Heart left ventricle (tissue), 16 donors: ENCODE results near the gene ZNF474. TPM values are rescaled to one million over a fixed set of nuclear protein-coding genes. Genes with fewer than 3 reads are reported as not detected.

ENCODE experiments used
- ATAC-seq, 4 donors: fragments of 200-7000 bp; cut with Tn5 transposase; one replicate each; pipeline ENCODE4 v1.9.1; 2020 to 2022; ENCODE audit warnings: moderate library complexity in 4 of 4, mild to moderate bottlenecking in 3 of 4, moderate number of reproducible peaks in 1 of 4
- DNase-seq, 5 donors: peaks; one replicate each; pipeline ENCODE4 v3.0.0-alpha.2; 2020
- H3K27ac ChIP-seq, 12 donors: fragments of 200-600 bp; sonication (generic) in 4 of 12; one replicate each; pipeline versions ENCODE4 v1.5.0 to v1.8.0; 2016 to 2022; ENCODE audit warnings: mild to moderate bottlenecking in 2 of 12
- H3K27me3 ChIP-seq, 9 donors: fragments of 200-600 bp; sonication (generic) in 2 of 9; one replicate each; pipeline versions ENCODE4 v1.5.1 to v1.8.0; 2016 to 2022; ENCODE audit warnings: mild to moderate bottlenecking in 3 of 9
- H3K36me3 ChIP-seq, 9 donors: fragments of 200-600 bp; sonication (generic) in 2 of 9; one replicate each; pipeline versions ENCODE4 v1.5.0 to v1.8.0; 2018 to 2022; ENCODE audit warnings: mild to moderate bottlenecking in 2 of 9
- H3K4me1 ChIP-seq, 12 donors: fragments of 200-600 bp; sonication (generic) in 4 of 12; one replicate each; pipeline versions ENCODE4 v1.5.0 to v1.8.0; 2016 to 2022; ENCODE audit warnings: mild to moderate bottlenecking in 3 of 12
- H3K4me3 ChIP-seq, 12 donors: fragments of 200-600 bp; sonication (generic) in 4 of 12; one replicate each; pipeline versions ENCODE4 v1.5.0 to v1.8.0; 2017 to 2022; ENCODE audit warnings: mild to moderate bottlenecking in 9 of 12, moderate library complexity in 4 of 12
- H3K9me3 ChIP-seq, 12 donors: fragments of 200-600 bp; sonication (generic) in 4 of 12; one replicate each; pipeline versions ENCODE4 v1.5.0 to v1.8.0; 2016 to 2022; ENCODE audit warnings: mild to moderate bottlenecking in 1 of 12
- CTCF ChIP-seq, 12 donors: fragments of 200-600 bp; sonication (generic) in 4 of 12; IDR thresholded peaks; one replicate each; pipeline versions ENCODE4 v1.5.0 to v1.8.0; 2018 to 2022; ENCODE audit warnings: antibody characterized with exemption in 12 of 12, mild to moderate bottlenecking in 5 of 12
- POLR2A ChIP-seq, 2 donors: fragments of 450-650 bp; IDR thresholded peaks; one replicate each; pipeline ENCODE4 v1.6.1; 2017; ENCODE audit warnings: antibody characterized with exemption in 2 of 2, mild to moderate bottlenecking in 2 of 2, moderate library complexity in 2 of 2
- WGBS, 4 donors: extraction: QIAGEN DNeasy Blood & Tissue Kit in 2 of 4; methylation state at CpG; one replicate each; pipeline versions ENCODE4 v1.1.5 to v1.1.7; 2013 to 2018; 5-methylcytosine and 5-hydroxymethylcytosine counted together
- intact Hi-C, 10 donors: fragments of 100-400 bp; cut with DNase I; formaldehyde crosslinking; loops; one replicate each; pipeline versions ENCODE4 v1.11.1 to v1.14.2; 2022
- polyA plus RNA-seq, 2 donors: library from polyadenylated mRNA; stranded (reverse); fragments of 200-250 nt; gene quantifications; one replicate each; pipeline ENCODE4 v1.2.3, GENCODE V29; 2013
- total RNA-seq, 9 donors: library from RNA; depleted of rRNA in 2 of 9; stranded (reverse); fragments of >200 nt in 2 of 9; fragmentation: NEBNext Ultra II Directional in 3 of 9; extraction: Animal tissue kit (Norgen Biotek cat#: 25700) in 3 of 9; gene quantifications; one replicate each; pipeline versions ENCODE4 v1.1.0 to v1.2.4, GENCODE V29; 2016 to 2023
- donor health status: ischemic (EF 13 %, LVEDD 7.1; RV severe dilation, severe dysfunction).
- donor health status: healthy with polysubstance abuse.
- donor health status: DM: no; HTN: yes; CAD: no.
- donor health status: DM: no; HTN: no; CAD: no.
- donor health status: ischemic (EF 25% LVEDD 6.9; RV normal size, moderate dysfunction).
- donor health status: ischemic (EF 25% LVEDD 5.7; RV mildly dilated, moderate dysfunction).
- donor health status: healthy.
- donor health status: DM: yes; HTN: yes; CAD: no.
- donor health status: ischemic (EF 35%, LVEDD 5.7; RV mildly dilated, moderate dysfunction).
- donor health status: nonischemic (EF 11% LVEDD 7.7; RV severe dilation, severe dysfunction).
- donor health status: DM: yes; HTN: yes; CAD: no.
- donor health status: PGD.
- donor health status: ischemic (EF 29% LVEDD 5.4; RV normal size, mild dysfunction).
- donor health status: nonischemic (EF 23%, LVEDD 6.1; RV moderate dilation, normal function).

Gene ZNF474
- total and polyA plus RNA-seq, 11 donors: 0.03 to 0.25 (median 0.16) TPM; not detected in 6

- Histone ChIP-seq H3K27me3 (no peaks in the 10 kb centered on the region), H3K9me3 (no peaks in the 10 kb centered on the region), H3K36me3 (no peaks in the 10 kb centered on the region), H3K4me1 (peaks cover 0 to 40% (median 21%) of the 10 kb centered on the region in 12 donors), H3K27ac (peak overlapping the region in 11 of 12 donors; percentile 35 to 72 (median 54)), H3K4me3 (no peak overlapping the region)
- TF ChIP-seq POLR2A (IDR thresholded peaks at IDR 0.05) (no peak), CTCF (IDR thresholded peaks at IDR 0.05) (no peak)
- 44 to 64% (median 52%) methylated on average over 7 of the region's 7 CpGs for WGBS, 4 donors
- intact Hi-C loops: loop anchor here in 2 of 10 donors (10.0 kb wide), 1 partner anchor 218 kb away; the partner anchor contains the start of gene SRFBP1 (in 2 of the 2)
- peak; percentile 76 to 91 (median 88) for ATAC-seq
- peak; percentile 73 to 85 (median 81) for DNase-seq
These were observed 53.9 kb downstream of the ZNF474 start for GRCh38 chr5:122183098-122183787.

DNA sequence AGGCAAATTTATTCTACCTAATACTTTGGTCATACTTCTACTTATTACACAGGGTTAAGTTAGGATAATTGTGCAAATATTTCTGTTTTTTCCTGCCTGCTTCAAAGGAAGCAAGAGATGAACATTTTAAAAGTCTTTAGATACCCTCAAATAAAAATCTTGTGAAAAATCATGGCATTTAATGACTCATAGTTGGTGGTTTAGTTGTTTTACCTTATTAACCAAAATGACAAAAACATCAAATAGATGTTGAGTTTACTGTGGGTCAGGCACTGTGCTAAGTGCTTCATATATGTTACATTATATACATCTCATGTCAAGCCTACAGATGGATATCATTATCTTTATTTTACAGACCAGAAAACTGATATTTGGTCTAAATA is 54.4 kb downstream of the ZNF474 start:
- DNase-seq (no peak), ATAC-seq (no peak)
- intact Hi-C loops: loop anchor here in 2 of 10 donors (10.0 kb wide), 1 partner anchor 219 kb away; the partner anchor contains the start of gene SRFBP1 (in 2 of the 2)
- peaks cover 0 to 40% (median 21%) of the 10 kb centered on the region in 12 donors for H3K4me1 ChIP-seq
- peak overlapping the region in 7 of 12 donors; percentile 1 to 72 (median 51) for H3K27ac ChIP-seq
- H3K36me3 ChIP-seq: no peaks in the 10 kb centered on the region
- no peaks in the 10 kb centered on the region for H3K27me3 ChIP-seq
- no peak overlapping the region for H3K4me3 ChIP-seq
- no peak for TF ChIP-seq POLR2A (IDR thresholded peaks at IDR 0.05)
- TF ChIP-seq CTCF (IDR thresholded peaks at IDR 0.05): no peak
- no peaks in the 10 kb centered on the region for H3K9me3 ChIP-seq

- DNase-seq (peak in 1 of 5 donors; percentile 11), ATAC-seq (peak; percentile 41 to 59 (median 48))
- Histone ChIP-seq H3K4me1 (peaks cover 0 to 40% (median 21%) of the 10 kb centered on the region in 12 donors), H3K36me3 (no peaks in the 10 kb centered on the region), H3K27me3 (no peaks in the 10 kb centered on the region), H3K27ac (peak overlapping the region in 6 of 12 donors; percentile 29 to 72 (median 53)), H3K4me3 (no peak overlapping the region), H3K9me3 (no peaks in the 10 kb centered on the region)
- WGBS, 4 donors: 72 to 81% (median 74%) methylated on average over 5 of the region's 5 CpGs
- TF ChIP-seq POLR2A (IDR thresholded peaks at IDR 0.05) (no peak), CTCF (IDR thresholded peaks at IDR 0.05) (no peak)
- intact Hi-C loops: loop anchor here in 2 of 10 donors (10.0 kb wide), 1 partner anchor 220 kb away; the partner anchor contains the start of gene SRFBP1 (in 2 of the 2)
These were observed 55.4 kb downstream of the ZNF474 start for GRCh38 chr5:122184676-122185255.

DNA sequence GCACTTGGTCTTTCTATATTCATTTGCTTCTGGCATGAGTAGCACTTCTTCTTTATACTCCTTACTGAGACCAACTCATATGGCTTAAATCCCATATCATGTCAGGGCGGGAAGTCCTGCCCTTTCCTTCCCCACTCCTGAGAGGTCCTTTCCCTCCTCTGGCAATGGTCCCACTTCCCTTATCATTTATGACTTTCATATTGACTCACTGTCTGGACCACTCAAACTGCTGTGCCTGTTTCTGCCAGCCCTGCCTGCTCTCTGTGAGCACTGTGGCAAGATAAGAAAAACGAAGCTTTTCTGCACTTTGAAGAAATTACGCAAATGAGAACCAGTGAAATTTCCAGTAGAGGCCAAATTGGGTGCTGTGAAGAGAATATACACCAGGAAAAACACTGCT is 58.1 kb downstream of the ZNF474 start:
- Histone ChIP-seq H3K4me1 (peaks cover 0 to 28% (median 16%) of the 10 kb centered on the region in 12 donors), H3K9me3 (no peaks in the 10 kb centered on the region), H3K4me3 (no peak overlapping the region), H3K27ac (peak overlapping the region in 1 of 12 donors; percentile 11), H3K27me3 (no peaks in the 10 kb centered on the region), H3K36me3 (no peaks in the 10 kb centered on the region)
- ATAC-seq: peak in 3 of 4 donors; percentile 21 to 31 (median 23)
- TF ChIP-seq CTCF (IDR thresholded peaks at IDR 0.05) (no peak), POLR2A (IDR thresholded peaks at IDR 0.05) (no peak)
- 24 to 38% (median 30%) methylated on average over 3 of the region's 3 CpGs for WGBS, 4 donors
- DNase-seq: peak in 3 of 5 donors; percentile 10 to 32 (median 30)
- intact Hi-C loops: loop anchor here in 2 of 10 donors (10.0 kb wide), 1 partner anchor 223 kb away; the partner anchor contains the start of gene SRFBP1 (in 2 of the 2)
